Caco-2 (cell line): ENCODE data around the gene CLCF1. TPM values are rescaled to one million over a fixed set of nuclear protein-coding genes. Genes with fewer than 3 reads are reported as not detected.
"Not testable (repeated sequence)": the region's sequence is repeated elsewhere in the genome, so short reads cannot be mapped to it uniquely, and the experiment has no call there.

Experiments used
- BruUV-seq: library from RNA; stranded (reverse); fragments of 400-500 nt; replicated peaks from 2 replicates; lab custom pipeline; 2021; lab: Mats Ljungman, UMichigan
- CTCF ChIA-PET: fragments of 300-600 bp; sonication (Branson Sonifier 250); formaldehyde crosslinking; loops from one replicate; lab custom pipeline; 2022; ENCODE audit warnings: antibody characterized with exemption; lab: Charles Lee
- POLR2A ChIA-PET: fragments of 300-600 bp; sonication (Branson Sonifier 250); formaldehyde crosslinking; loops from one replicate; lab custom pipeline; 2022; ENCODE audit warnings: antibody characterized with exemption; lab: Charles Lee
- DNase-seq, 2 experiments: peaks; one replicate each; pipeline versions ENCODE4 v3.0.0 to v3.0.0-alpha.2; 2020 to 2022
- H3K27me3 ChIP-seq: replicated peaks from 2 replicates; pipeline ENCODE4 v1.6.0; 2011; ENCODE audit warnings: low read length; ENCODE audit not compliant: control insufficient read depth, insufficient read depth
- H3K36me3 ChIP-seq: 2 replicates; pipeline ENCODE4 v1.5.1; 2011; ENCODE audit warnings: low read length; ENCODE audit not compliant: control insufficient read depth, insufficient read depth
- H3K4me1 ChIP-seq: fragments of 250-450 bp; sonication (Bioruptor Pico); 2 replicates; pipeline ENCODE4 v1.5.1; 2020; ENCODE audit warnings: mild to moderate bottlenecking
- H3K4me3 ChIP-seq: 2 replicates; pipeline ENCODE4 v1.5.1; 2011; ENCODE audit warnings: low read depth, mild to moderate bottlenecking, control low read depth, low read length
- H3K9me3 ChIP-seq: fragments of 250-450 bp; sonication (Bioruptor Pico); 2 replicates; pipeline ENCODE4 v1.5.1; 2020; ENCODE audit warnings: mild to moderate bottlenecking, moderate library complexity
- H3K27ac Mint-ChIP-seq: one replicate; pipeline ENCODE4 v1.8.0; 2022; ENCODE audit warnings: mixed read lengths; ENCODE audit not compliant: unreplicated experiment
- H3K27me3 Mint-ChIP-seq: one replicate; pipeline ENCODE4 v1.8.0; 2022; ENCODE audit warnings: mixed read lengths; ENCODE audit not compliant: insufficient read depth, unreplicated experiment
- H3K36me3 Mint-ChIP-seq: one replicate; pipeline ENCODE4 v1.8.0; 2022; ENCODE audit warnings: mild to moderate bottlenecking, mixed read lengths; ENCODE audit not compliant: insufficient read depth, unreplicated experiment
- H3K4me1 Mint-ChIP-seq: one replicate; pipeline ENCODE4 v1.8.0; 2022; ENCODE audit warnings: low read depth, mixed read lengths; ENCODE audit not compliant: unreplicated experiment
- H3K4me3 Mint-ChIP-seq: one replicate; pipeline ENCODE4 v1.8.0; 2022; ENCODE audit warnings: mild to moderate bottlenecking, moderate library complexity, mixed read lengths; ENCODE audit not compliant: unreplicated experiment
- H3K9me3 Mint-ChIP-seq: one replicate; pipeline ENCODE4 v1.8.0; 2022; ENCODE audit warnings: mixed read lengths; ENCODE audit not compliant: unreplicated experiment
- CTCF ChIP-seq, 2 experiments: fragments of 200-600 bp in 1 of 2; IDR thresholded peaks; 1 replicate in 1 of 2; 2 replicates in 1 of 2; pipeline versions ENCODE4 v1.5.1 to v1.8.0; 2011 to 2022; ENCODE audit warnings: antibody characterized with exemption in 1 of 2, control low read depth in 1 of 2, inconsistent platforms in 1 of 2, low read depth in 1 of 2, low read length in 1 of 2, mild to moderate bottlenecking in 1 of 2, moderate library complexity in 1 of 2; ENCODE audit not compliant: insufficient read depth in 1 of 2, severe bottlenecking in 1 of 2, unreplicated experiment in 1 of 2
- intact Hi-C: fragments of 100-400 bp; cut with micrococcal nuclease; formaldehyde crosslinking; loops from one replicate; pipeline ENCODE4 v1.10.0; 2022; ENCODE audit not compliant: unreplicated experiment
- total RNA-seq: library from RNA; stranded (reverse); gene quantifications from 2 replicates; pipeline ENCODE4 v1.2.3, GENCODE V29; 2022

Gene CLCF1
- total RNA-seq, 1 experiment from 2014 or later, result 4.5 TPM

DNA sequence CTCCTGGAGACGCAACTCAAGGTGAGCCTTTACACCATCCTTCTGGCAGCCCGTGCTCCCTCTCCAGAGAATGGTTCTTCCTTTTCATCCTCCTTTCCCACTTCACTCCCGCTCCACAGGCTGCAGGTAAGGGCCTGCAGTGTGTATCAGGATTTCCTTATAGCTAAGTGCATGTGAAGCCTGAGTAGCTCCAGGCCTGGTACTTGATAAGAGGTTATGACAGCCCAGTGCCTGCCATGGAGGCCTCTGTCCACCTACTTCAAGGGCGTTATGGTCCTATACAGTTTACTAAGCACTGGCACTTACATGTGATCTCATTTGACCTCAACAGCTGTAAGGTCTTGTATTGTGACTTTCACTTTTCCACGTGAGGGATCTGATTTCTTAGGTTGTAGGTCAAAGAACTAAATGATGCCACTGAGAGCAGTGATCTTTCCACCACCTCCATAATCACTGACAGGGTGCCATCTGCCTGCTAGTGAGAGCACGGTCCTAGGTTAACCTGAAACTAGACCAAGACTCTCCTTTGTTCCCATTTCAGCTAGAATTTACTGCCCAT, 52.0 kb downstream of the CLCF1 start:
- no peaks in the 10 kb centered on the region for H3K36me3 ChIP-seq
- no peak for DNase-seq
- Mint-ChIP-seq H3K9me3 (no peaks in the 10 kb centered on the region), H3K27me3 (no peaks in the 10 kb centered on the region), H3K4me3 (no peak overlapping the region), H3K36me3 (peaks cover 14% of the 10 kb centered on the region), H3K27ac (no peak overlapping the region), H3K4me1 (no peaks in the 10 kb centered on the region)
- H3K4me1 ChIP-seq, result peaks cover 6% of the 10 kb centered on the region; the same call in 1 of the 2 replicates
- POLR2A ChIA-PET, result interaction anchor here (1.3 kb wide), 1 partner anchor 18 kb away, joined by 4 read pairs; the partner anchor contains the start of gene SSH3
- BruUV-seq, result no TSS peak
- no peak for TF ChIP-seq CTCF (IDR thresholded peaks at IDR 0.05; ENCODE audit: insufficient read depth in 1 of 2, low read depth in 1 of 2, low read length in 1 of 2, severe bottlenecking in 1 of 2, unreplicated experiment in 1 of 2)
- no peak overlapping the region for H3K4me3 ChIP-seq
- no peaks in the 10 kb centered on the region for H3K27me3 ChIP-seq
- CTCF ChIA-PET, result interaction anchor here (0.6 to 1.5 kb wide), 3 partner anchors 25 to 65 kb away, joined by 4 read pairs; no protein-coding TSS in a partner anchor
- H3K9me3 ChIP-seq, result no peaks in the 10 kb centered on the region
- intact Hi-C loops, result no loop called here

- intact Hi-C loops, result no loop called here
- BruUV-seq, result no TSS peak
Measured at GRCh38 chr11:67320691-67321090, 52.7 kb downstream of the CLCF1 start.

DNA sequence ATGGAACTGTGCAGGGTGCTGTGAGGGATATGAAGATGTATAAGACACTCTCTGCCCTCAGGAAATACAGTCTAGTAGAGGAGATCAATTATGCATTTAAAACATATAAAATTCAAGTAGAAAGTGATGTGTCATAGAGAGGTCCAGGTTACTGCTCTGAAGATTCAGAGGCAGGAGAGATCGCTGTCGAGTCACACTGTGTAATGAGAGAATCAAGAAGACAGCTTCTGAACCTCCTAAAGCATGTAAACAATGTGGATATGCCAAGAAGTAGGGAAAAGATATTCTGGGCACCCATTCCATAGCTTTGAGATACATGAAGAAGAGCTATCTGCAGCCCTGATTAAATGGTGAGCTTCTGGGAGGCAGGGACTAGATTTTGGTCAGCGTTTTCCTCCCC, 53.4 kb downstream of the CLCF1 start:
- CTCF ChIA-PET, result interaction anchor here (0.6 to 0.9 kb wide), 2 partner anchors 53 to 63 kb away, joined by 3 to 5 read pairs; partner anchors contain the start of gene CLCF1
- no peaks in the 10 kb centered on the region for H3K27me3 Mint-ChIP-seq
- no peaks in the 10 kb centered on the region for H3K4me1 Mint-ChIP-seq
- no peaks in the 10 kb centered on the region for H3K9me3 Mint-ChIP-seq
- Histone ChIP-seq H3K4me3 (no peak overlapping the region), H3K9me3 (no peaks in the 10 kb centered on the region), H3K36me3 (no peaks in the 10 kb centered on the region), H3K27me3 (no peaks in the 10 kb centered on the region), H3K4me1 (peaks cover 9% of the 10 kb centered on the region; the same call in 1 of the 2 replicates)
- peaks cover 14% of the 10 kb centered on the region for H3K36me3 Mint-ChIP-seq
- H3K4me3 Mint-ChIP-seq, result no peak overlapping the region
- intact Hi-C loops, result no loop called here
- TF ChIP-seq CTCF (IDR thresholded peaks at IDR 0.05; ENCODE audit: insufficient read depth in 1 of 2, low read depth in 1 of 2, low read length in 1 of 2, severe bottlenecking in 1 of 2, unreplicated experiment in 1 of 2), result no peak
- no TSS peak for BruUV-seq
- H3K27ac Mint-ChIP-seq, result no peak overlapping the region
- POLR2A ChIA-PET, result no interaction called here
- no peak for DNase-seq

More at GRCh38 chr11:67320691-67321090, 52.7 kb downstream of the CLCF1 start:
- Histone ChIP-seq H3K36me3 (no peaks in the 10 kb centered on the region), H3K4me1 (peaks cover 9% of the 10 kb centered on the region; the same call in 1 of the 2 replicates), H3K27me3 (no peaks in the 10 kb centered on the region), H3K9me3 (no peaks in the 10 kb centered on the region), H3K4me3 (no peak overlapping the region)
- no peaks in the 10 kb centered on the region for H3K27me3 Mint-ChIP-seq
- no peak overlapping the region for H3K27ac Mint-ChIP-seq
- no peak for DNase-seq
- TF ChIP-seq CTCF (IDR thresholded peaks at IDR 0.05; ENCODE audit: insufficient read depth in 1 of 2, low read depth in 1 of 2, low read length in 1 of 2, severe bottlenecking in 1 of 2, unreplicated experiment in 1 of 2), result no peak
- peaks cover 14% of the 10 kb centered on the region for H3K36me3 Mint-ChIP-seq
- no peaks in the 10 kb centered on the region for H3K4me1 Mint-ChIP-seq
- ChIA-PET POLR2A (interaction anchor here (1.3 kb wide), 1 partner anchor 17 kb away, joined by 4 read pairs; the partner anchor contains the start of gene SSH3), CTCF (interaction anchor here (0.6 to 0.9 kb wide), 3 partner anchors 53 to 66 kb away, joined by 3 to 5 read pairs (median 4); partner anchors contain the start of gene CLCF1)
- H3K4me3 Mint-ChIP-seq, result no peak overlapping the region
- H3K9me3 Mint-ChIP-seq, result no peaks in the 10 kb centered on the region

GRCh38 chr11:67318876-67319275, 54.5 kb downstream of the CLCF1 start:
- CTCF ChIA-PET, result interaction anchor here (2.2 to 2.9 kb wide), 3 partner anchors 27 to 63 kb away, joined by 17 to 43 read pairs (median 23); partner anchors contain the start of gene GRK2
- not testable (repeated sequence) for H3K9me3 Mint-ChIP-seq, H3K27me3 ChIP-seq, BruUV-seq, H3K4me1 ChIP-seq, H3K36me3 ChIP-seq, H3K27ac Mint-ChIP-seq, H3K27me3 Mint-ChIP-seq, H3K9me3 ChIP-seq, H3K4me1 Mint-ChIP-seq
- peaks cover 14% of the 10 kb centered on the region for H3K36me3 Mint-ChIP-seq
- peak overlapping the region; percentile 88; the same call in 1 of the 2 replicates for H3K4me3 ChIP-seq
- peak in 1 of 2 experiments; percentile 22 for DNase-seq
- intact Hi-C loops, result loop anchor here (5.0 kb wide), 1 partner anchor 262 kb away; the partner anchor contains the start of gene RHOD
- POLR2A ChIA-PET, result interaction anchor here (2.2 kb wide), 1 partner anchor 79 kb away, joined by 18 read pairs; no protein-coding TSS in a partner anchor
- H3K4me3 Mint-ChIP-seq, result peak overlapping the region; percentile 96
